ENCODE measurements around the gene TAS2R30.

Gene TAS2R30

GRCh38 chr12:11134305-11134704 is at the start of gene TAS2R30:
TAS2R30 (minus strand) TSS chr12:11134644; CDS start chr12:11134244, 400 bp downstream.
- no peak for DNase-seq (ENCODE audit: low read depth in 2 of 2)

- no peak for DNase-seq (ENCODE audit: low read depth in 2 of 2)
These were observed 48.6 kb upstream of the TAS2R30 start for GRCh38 chr12:11183011-11183410.

GRCh38 chr12:11182529-11182928 is 48.1 kb upstream of the TAS2R30 start:
- DNase-seq (ENCODE audit: low read depth in 2 of 2), result no peak

- no peak for DNase-seq (ENCODE audit: low read depth in 2 of 2)
These were observed 43.8 kb upstream of the TAS2R30 start for GRCh38 chr12:11178250-11178649.

GRCh38 chr12:11174022-11174421 is 39.6 kb upstream of the TAS2R30 start:
- DNase-seq (ENCODE audit: low read depth in 2 of 2), result no peak

- DNase-seq (ENCODE audit: low read depth in 2 of 2), result no peak
These were observed 37.7 kb upstream of the TAS2R30 start for GRCh38 chr12:11171969-11172675.

GRCh38 chr12:11171145-11171968 is 36.9 kb upstream of the TAS2R30 start, which contains the start of gene SMIM10L1:
SMIM10L1 (plus strand) TSS chr12:11171194; CDS start chr12:11171357, 163 bp downstream.
- peak; percentile 69 to 83 for DNase-seq (ENCODE audit: low read depth in 2 of 2)

- no peak for DNase-seq (ENCODE audit: low read depth in 2 of 2)
These were observed 36.3 kb upstream of the TAS2R30 start for GRCh38 chr12:11170810-11171144.

- DNase-seq (ENCODE audit: low read depth in 2 of 2), result no peak
These were observed 31.9 kb upstream of the TAS2R30 start for GRCh38 chr12:11166300-11166699.

- DNase-seq (ENCODE audit: low read depth in 2 of 2), result no peak
These were observed 29.9 kb upstream of the TAS2R30 start for GRCh38 chr12:11164384-11164783.

- no peak for DNase-seq (ENCODE audit: low read depth in 2 of 2)
These were observed 28.1 kb upstream of the TAS2R30 start for GRCh38 chr12:11162502-11162901.

- DNase-seq (ENCODE audit: low read depth in 2 of 2), result no peak
These were observed 24.5 kb upstream of the TAS2R30 start for GRCh38 chr12:11158885-11159444.

- no peak for DNase-seq (ENCODE audit: low read depth in 2 of 2)
These were observed 20.0 kb upstream of the TAS2R30 start for GRCh38 chr12:11154400-11154925.

GRCh38 chr12:11152725-11153124 is 18.3 kb upstream of the TAS2R30 start:
- DNase-seq (ENCODE audit: low read depth in 2 of 2), result no peak

- DNase-seq (ENCODE audit: low read depth in 2 of 2), result no peak
These were observed 16.4 kb upstream of the TAS2R30 start for GRCh38 chr12:11150832-11151231.

GRCh38 chr12:11147420-11147819 is 13.0 kb upstream of the TAS2R30 start:
- DNase-seq (ENCODE audit: low read depth in 2 of 2), result no peak

- DNase-seq (ENCODE audit: low read depth in 2 of 2), result no peak
These were observed 9.9 kb upstream of the TAS2R30 start for GRCh38 chr12:11144297-11144696.

GRCh38 chr12:11143352-11143751 is 8.9 kb upstream of the TAS2R30 start:
- no peak for DNase-seq (ENCODE audit: low read depth in 2 of 2)

- DNase-seq (ENCODE audit: low read depth in 2 of 2), result no peak
These were observed 1.6 kb upstream of the TAS2R30 start for GRCh38 chr12:11136075-11136474.

GRCh38 chr12:11133816-11134215 is 628 bp downstream of the TAS2R30 start:
- no peak for DNase-seq (ENCODE audit: low read depth in 2 of 2)

GRCh38 chr12:11133162-11133561 is 1.3 kb downstream of the TAS2R30 start:
- no peak for DNase-seq (ENCODE audit: low read depth in 2 of 2)

GRCh38 chr12:11130999-11131398 is 3.4 kb downstream of the TAS2R30 start:
- DNase-seq (ENCODE audit: low read depth in 2 of 2), result no peak

GRCh38 chr12:11130382-11130781 is 4.1 kb downstream of the TAS2R30 start:
- no peak for DNase-seq (ENCODE audit: low read depth in 2 of 2)

Data from stimulated activated CD4-positive, alpha-beta T cell treated with anti-CD3 and anti-CD28 coated beads, Interleukin-12 subunit alpha, Interleukin-12 subunit beta, amount 100 ng/mL, for 24 hours (primary cell).